ENCODE measurements around the gene MAGI1.
"Not testable (repeated sequence)": the region's sequence is repeated elsewhere in the genome, so short reads cannot be mapped to it uniquely, and the experiment has no call there.

Gene MAGI1

DNA sequence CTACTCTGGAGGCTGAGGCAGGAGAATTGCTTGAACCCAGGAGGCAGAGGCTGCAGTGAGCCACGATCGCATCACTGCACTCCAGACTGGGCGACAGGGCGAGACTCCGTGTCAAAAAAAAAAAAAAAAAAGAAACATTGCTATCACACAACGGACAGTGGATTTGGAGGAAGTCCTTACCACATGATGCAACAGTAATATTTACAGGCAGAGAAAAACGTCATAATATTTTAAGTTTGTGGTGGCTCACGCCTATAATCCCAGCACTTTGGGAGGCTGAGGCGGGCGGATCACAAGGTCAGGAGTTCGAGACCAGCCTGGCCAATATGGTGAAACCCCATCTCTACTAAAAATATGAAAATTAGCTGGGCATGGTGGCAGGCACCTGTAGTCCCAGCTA is 473.0 kb downstream of the MAGI1 start:
- not testable (repeated sequence) for DNase-seq (ENCODE audit: low read depth in 2 of 2)

DNA sequence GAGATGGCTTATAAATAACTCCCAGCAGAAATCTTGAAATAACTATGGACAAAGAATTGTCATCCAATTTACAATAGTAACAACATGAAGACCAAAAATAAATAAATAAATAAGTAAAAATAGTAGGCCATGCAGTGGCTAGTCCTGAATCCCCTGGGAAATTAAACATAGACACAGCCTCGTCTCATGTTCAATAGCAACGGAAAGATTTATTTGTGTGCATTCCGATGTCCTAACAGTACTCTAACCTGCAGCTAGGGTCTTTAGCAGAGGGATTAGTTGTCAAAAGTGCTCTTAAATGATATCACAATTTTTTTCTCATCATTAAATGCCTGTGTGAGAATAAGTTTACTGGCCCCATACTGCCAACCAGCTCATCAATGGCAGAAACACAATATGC is 474.2 kb downstream of the MAGI1 start:
- no peak for DNase-seq (ENCODE audit: low read depth in 2 of 2)

DNA sequence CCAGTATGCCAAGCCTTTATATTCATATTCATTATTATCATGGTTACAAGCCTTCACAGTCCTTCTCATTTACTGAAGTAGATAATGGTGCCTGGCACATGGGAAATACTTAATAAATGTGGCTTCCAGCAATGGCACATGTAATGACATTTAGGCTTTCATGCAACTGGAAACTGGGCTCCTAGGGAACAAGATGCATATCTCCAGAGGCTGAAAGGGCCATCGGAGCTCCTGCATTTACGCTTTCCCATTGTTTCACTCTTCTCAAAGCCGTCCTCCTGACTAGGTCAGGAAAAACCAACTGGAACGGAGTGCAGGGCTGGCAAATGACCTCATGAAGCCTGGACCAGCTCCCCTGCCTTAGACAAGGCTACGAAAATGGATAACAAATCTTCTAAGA is 474.9 kb downstream of the MAGI1 start:
- no peak for DNase-seq (ENCODE audit: low read depth in 2 of 2)

DNA sequence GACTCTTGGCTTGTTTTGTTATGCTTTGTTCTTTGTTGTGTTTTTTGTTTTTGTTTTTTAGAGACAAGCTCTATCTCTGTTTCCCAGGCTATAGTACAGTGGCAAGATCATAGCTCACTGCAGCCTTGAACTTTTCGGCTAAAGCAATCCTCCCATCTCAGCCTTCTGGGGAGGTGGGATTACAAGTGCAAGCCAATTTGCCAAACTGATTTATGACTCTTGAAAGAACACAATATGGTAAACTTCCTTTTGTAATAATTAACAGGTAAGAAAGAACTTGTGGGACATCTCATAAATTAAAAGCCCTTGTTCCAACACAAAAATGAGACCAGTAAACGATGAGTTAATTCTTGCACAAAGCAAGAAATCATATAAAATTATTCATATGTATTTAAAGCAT is 476.3 kb downstream of the MAGI1 start:
- no peak for DNase-seq (ENCODE audit: low read depth in 2 of 2)

DNA sequence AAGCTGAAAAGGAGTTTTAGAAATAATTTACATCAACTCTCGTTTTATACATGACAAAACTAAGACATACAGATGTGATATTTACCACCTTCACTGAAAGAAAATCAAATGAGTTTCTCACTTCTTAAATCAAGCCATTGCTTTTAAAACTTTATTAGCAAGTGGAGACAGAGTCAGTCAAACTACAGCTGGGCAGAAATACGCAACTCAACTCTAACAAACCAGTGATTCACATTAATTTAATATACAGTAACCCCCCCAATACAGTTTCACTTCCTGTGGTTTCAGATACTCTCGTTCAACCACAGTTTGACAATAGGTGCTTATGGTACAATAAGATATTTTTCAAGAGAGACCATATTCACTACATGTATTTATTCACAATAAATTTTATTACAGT is 477.1 kb downstream of the MAGI1 start:
- DNase-seq (ENCODE audit: low read depth in 2 of 2): no peak

DNA sequence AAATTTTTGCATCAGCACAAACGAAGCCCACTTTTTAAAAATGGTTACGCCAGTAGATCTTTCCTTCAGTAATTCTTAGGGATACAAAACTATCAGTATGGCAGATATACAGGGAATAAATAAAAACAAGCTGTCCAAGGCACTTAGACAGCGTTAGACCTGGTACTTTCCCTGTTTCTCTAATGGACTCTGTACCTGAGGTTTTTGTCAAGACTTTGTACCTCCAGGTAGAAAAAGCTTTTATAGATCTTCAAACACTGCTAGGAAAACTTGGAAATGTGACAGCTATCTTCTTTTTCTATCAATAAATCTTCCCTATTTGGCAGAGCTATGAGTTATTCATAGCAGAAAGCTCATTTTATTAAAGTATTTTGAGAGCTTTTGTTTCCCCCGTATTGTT is 477.8 kb downstream of the MAGI1 start:
- no peak for DNase-seq (ENCODE audit: low read depth in 2 of 2)

DNA sequence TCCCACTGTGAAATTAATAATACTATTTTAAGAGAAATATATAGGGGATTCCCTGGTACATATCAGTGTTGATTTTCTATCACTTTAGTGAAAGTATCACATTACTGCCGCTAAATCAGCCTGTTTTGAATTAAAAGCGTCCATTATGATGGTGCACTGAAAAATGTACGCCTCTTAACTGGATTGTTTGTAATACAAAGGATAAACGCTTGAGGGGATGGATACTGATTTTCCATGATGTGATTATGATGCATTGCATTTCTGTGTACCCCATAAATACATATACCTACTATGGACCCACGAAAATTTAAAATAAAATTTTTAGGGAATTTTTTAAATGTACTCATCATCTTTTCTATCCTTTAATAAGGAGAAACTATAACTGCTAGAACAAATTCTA is 478.6 kb downstream of the MAGI1 start:
- DNase-seq (ENCODE audit: low read depth in 2 of 2): no peak

DNA sequence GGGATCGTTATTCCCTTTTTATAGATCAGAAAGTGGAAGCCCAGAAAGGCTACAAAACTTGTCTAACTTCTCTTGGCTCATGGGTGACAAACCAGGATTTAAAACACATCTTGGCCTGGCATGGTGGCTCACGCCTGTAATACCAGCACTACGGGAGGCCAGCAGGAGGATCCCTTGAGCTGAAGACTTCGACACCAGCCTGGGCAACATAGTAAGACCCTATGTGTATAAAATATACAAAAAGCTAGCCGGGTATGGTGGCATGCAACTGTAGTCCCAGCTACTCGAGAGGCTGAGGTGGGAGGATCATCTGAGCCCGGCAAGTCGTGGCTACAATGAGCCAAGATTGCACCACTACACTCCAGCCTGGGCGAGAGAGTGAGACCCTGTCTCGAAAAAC is 479.1 kb downstream of the MAGI1 start:
- DNase-seq (ENCODE audit: low read depth in 2 of 2): no peak

DNA sequence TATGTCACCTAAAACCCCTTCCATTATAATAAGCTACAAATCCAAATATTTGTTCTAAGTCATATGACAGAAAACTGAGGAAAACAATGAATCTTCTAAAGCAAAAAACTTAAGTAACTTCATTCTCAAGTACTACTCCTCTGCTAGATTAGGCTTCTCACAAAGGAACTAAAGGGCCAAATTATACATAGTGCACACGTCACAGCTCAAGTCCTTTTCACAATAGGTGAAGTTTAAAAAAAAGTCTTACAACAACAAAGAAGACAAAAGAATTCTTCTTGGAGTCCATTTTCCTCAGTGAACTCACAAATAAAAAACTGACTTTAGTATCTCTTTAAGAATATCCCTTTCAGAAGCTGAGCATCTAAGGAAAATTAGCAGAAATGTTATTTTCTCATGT is 479.9 kb downstream of the MAGI1 start:
- DNase-seq (ENCODE audit: low read depth in 2 of 2): no peak

DNA sequence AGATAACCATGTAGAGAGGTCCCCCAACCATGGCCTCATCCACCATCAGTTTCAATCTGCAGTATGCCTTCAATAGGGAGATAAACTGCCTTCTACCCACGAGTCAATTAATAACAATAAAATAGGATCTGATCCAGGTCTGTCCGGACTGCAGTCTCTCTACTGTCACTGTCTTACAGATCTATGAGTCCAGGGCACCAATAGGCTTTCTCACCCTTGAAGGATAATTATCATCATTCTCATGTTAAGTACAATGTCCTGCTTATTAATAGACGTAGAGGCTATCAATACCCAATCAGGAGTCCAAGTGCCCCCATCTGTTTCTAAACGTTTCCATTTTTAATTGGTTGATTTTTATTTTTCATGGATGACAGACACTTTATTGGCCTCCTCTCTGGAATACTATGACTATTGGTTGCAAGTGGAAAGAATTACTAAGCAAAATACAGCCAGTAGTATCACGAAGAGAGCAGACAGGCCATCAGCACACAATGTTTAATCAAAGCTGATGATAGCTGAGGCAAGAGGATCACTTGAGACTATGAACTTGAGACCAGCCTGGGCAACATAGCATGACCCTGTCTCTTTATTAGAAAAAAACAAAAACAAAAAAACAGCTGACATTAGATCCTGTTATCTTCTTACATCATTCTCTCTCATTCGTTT is 480.7 kb downstream of the MAGI1 start:
- no peak for DNase-seq (ENCODE audit: low read depth in 2 of 2)

DNA sequence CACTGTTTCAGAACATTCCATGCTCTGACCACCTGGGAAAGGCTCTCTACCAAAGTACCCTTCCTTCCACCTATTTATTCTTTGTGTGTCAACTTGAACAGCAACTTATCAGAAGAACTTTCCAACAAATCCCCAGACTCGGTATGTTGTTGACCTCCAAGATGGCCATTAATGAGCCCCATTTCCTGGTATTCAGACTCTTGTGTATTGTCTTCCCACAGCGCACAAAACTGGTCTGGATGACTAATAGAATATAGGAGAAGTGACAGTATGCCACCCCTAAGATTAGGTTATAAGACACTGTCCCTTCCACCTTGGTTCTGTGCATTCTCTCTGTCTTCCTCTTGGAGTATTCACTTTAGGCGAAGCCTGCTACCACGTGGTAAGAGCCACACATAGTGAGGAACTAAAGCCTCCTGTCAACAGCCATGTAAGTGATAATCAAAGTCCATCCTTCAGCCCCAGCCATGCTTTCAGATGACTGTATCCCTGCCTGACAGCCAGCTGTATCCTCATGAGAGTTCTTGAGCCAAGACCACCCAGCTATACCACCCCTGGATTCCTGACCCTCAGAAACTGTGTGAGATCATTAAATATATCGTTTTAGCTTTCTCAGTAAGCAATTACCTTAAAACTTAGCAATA is 481.7 kb downstream of the MAGI1 start:
- no peak for DNase-seq (ENCODE audit: low read depth in 2 of 2)

DNA sequence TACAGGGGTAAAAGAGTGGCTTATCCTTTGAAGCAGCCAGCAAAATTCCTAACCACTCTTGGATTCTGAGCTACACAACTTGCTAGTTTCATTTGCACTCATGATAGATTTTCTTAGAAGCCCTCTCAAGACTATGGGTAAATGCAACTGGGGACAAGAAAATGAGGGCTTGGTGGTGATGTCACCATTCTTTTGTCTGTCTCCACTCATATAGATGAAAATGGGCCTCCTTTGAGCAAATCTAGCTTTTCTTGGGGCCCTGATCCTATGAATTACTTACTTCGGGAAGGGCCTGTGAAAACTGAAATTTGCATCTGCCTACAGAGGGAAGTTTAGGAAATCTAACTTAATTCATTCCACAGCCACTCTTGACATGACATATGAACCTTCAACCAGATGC is 486.3 kb downstream of the MAGI1 start:
- DNase-seq (ENCODE audit: low read depth in 2 of 2): no peak

DNA sequence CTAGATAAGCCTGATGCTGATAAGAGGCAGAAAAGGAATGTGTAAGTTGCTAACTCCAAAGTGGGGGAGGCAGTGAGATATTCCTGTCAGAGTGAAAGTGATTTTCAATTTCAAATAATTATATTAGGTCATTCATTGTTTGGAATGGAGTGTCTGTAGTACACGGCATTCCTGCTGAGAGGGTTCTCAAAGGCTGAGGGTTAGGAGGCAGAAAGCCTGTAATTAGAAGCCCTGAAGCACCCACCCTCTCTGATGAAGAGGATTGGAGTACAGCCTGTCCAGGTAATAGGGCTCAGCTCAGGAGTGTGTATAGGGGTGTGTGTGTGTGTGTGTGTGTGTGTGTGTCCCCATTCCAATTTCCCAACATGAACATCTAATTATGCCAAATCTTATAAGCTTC is 486.8 kb downstream of the MAGI1 start:
- no peak for DNase-seq (ENCODE audit: low read depth in 2 of 2)

DNA sequence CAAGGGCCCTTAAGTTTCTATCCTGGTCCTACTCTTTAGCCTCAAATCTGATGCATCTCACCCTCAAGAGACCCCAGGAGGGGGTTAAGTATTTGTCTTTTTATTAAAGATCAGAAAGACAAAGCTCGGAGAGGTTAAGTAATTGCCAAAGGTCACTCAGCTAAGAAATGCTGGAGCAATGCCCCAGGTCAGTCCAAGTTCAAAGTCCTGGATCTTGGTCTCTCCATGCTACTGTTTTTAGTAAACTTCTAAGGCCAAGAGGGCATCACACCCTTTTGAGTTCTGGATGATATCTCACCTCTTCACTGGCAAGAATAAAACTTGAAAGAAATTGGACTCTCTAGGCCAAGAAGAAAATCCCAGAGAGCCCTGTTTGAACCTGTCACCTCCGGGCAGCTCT is 488.6 kb downstream of the MAGI1 start:
- no peak for DNase-seq (ENCODE audit: low read depth in 2 of 2)

DNA sequence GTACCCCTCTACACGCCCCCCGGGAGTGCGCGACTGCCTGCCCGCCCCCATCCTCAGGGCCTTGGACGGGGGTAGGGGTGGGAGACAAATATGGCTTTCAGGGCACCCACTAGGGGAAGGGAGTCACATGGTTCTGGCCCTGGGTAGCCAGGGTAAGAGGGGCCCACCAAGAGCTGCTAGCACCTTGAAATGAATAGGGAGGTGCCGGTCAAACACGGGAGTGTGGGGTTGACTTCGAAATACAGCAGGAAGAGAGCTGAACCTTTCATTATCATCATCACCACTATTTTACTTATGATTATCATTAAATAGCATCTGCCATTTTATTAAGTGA is 489.1 kb downstream of the MAGI1 start:
- DNase-seq (ENCODE audit: low read depth in 2 of 2): no peak

DNA sequence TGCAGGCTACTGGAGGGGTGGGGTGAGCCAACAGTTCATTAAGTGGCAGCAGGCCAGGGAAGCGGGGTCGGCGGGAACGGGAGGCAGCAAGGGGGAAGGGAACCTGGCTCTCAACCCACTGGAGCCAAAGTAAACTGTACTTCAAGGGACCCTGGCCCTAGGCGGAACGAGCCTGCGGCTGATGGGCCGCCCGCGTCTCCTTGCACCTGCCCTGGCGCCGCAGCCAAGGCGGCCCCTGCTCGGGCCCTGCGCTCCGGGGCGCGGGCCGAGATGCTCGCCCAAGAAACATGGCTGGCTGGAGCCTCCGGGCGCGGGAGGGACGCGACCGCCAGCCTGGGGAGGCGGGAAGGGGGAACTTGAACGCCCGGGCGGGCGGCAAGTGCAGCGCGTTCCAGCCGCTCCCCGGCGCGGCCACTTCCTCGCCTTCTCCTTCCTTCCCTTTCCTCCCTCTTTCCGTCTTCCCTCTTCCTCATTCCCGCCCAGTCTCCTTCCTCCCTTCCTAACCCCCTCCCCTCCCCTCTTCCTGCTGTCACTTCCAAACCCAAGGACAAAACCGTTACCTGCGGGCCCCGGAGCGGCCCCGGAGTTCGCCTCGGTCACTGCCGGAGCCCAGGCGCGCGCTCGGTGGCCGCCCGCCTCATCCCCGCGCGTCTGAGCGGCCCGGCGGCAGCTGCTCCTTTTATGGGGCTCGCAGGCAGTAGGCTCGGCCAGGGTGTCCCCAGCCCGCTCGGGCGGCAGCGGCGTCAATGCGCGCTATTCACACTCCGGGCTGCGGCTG is 489.7 kb downstream of the MAGI1 start:
- DNase-seq (ENCODE audit: low read depth in 2 of 2): no peak

DNA sequence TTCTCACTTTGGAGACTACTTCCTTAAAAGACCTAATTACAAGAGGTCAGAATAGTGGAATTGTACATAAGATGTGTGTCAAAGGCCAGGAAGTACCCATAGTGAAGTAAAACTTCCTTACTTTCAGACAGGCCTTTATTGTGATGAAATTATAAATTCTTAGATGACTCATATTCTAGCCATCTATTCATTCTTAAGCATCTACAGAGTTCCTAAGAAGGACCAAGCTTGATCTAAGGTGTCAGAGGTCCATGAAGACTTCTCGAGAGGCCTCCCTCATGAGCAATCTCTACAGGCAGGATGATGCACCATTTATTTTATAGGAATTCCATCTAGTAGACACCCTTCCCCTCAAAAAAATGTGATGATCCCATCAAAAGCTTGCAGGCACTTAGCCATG is 493.3 kb downstream of the MAGI1 start:
- DNase-seq (ENCODE audit: low read depth in 2 of 2): no peak

DNA sequence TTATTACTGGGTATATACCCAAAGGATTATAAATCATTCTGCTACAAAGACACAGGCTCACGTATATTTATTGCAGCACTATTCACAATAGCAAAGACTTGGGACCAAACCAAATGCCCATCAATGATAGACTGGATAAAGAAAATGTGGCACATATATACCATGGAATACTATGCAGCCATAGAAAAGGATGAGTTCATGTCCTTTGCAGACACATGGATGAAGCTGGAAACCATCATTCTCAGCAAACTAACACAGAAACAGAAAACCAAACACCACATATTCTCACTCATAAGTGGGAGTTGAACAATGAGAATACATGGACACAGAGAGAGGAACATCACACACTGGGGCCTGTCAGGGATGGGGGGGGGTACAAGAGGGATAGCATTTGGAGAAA is 495.3 kb downstream of the MAGI1 start:
- DNase-seq (ENCODE audit: low read depth in 2 of 2): not testable (repeated sequence)

DNA sequence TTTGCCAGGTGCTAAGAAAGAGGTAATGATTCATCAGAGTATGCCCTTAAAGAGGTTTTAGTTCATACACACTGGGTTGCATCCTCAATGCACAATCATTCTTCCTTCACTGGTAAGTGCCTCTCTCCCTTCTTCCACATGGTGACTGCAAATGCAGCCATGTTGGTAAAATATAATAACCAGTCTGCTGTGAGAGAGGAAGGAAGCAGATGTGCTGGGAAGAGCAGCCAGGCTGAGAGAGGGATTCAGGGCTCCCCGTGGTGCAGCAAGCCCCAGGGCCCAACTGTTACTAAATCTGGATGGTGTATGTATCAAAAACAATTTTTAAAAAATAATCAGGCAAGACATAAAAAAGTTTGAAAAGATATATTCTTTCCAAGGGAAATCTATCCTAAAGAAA is 498.1 kb downstream of the MAGI1 start:
- no peak for DNase-seq (ENCODE audit: low read depth in 2 of 2)

DNA sequence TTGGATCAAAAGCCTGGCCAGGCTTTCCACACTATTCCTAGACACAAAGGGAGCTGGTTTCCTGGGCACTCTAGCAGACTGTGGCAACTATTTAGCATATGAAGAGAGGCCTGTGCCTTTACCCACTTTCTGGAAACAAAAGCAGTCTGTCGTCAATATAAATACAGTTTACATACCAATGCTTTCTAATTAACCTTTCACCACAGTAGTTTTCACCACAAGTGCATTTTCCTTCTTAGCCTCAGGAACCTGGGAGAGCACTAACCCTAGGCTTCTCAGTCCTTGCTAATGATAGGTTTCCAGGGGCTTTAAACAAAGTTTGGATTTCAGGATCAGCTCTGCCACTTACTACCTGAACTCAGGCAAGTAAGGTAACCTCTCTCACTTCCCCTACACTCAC is 499.1 kb downstream of the MAGI1 start:
- DNase-seq (ENCODE audit: low read depth in 2 of 2): no peak

DNA sequence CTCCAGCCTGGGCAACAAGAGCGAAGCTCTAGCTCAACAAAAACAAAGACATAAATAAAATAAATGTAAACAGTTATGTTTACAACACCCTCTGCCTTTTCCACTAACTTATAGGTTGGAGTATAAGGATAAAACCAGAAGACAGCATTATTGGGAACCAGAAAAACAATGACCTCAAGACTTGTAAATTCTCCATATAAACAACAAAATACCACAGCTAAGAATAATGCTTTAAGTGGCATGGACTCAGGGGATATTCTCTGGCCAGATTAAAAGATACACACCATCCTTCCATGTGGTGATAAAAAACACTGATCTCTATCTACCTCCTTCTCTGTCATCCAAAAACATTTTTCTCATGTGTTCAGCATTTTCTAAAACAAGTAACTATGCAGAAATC is 500.6 kb downstream of the MAGI1 start:
- no peak for DNase-seq (ENCODE audit: low read depth in 2 of 2)

DNA sequence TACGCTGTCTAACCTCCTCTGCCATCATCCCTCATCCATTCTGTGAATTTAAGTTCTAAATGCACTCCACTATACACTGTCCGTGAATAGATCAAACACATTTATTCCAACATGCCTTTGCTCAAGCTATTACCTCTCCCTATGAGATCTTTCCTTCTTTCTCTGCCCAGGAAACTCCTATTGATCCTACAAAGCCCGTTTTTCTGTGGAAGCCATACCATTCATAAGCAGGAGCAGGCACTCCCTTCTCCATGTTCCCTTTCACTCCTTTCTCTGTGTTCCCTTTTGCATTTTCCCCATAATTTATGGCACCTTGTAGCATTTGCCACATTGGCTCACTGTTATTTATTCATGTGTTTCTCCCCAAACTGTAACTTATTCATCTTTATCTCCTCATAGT is 501.6 kb downstream of the MAGI1 start:
- DNase-seq (ENCODE audit: low read depth in 2 of 2): no peak

DNA sequence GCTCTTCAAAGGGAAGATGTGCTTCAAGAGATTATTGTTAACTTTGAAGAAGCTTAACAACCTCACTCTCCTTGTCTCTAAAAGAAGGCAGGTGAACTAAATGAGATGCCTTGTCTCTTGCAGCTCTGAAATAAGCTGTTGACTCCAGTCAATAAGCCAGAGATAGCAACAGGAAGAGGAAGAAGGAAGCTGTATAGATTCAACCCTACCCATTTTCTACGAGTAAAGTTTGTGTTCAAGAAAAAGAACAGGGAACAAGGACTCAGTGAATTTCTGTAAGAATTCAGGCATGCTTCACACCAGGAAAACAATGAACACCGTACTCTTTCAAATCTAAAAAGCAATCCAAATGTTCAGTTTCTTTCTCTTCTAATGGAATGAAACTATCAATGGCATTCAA is 503.5 kb downstream of the MAGI1 start:
- no peak for DNase-seq (ENCODE audit: low read depth in 2 of 2)

Data from stimulated activated CD8-positive, alpha-beta memory T cell treated with anti-CD3 and anti-CD28 coated beads, Interleukin-2, amount 100 ng/mL, for 1 hour (primary cell).